ENCODE results near the gene EPN2.

The EPN2 gene

DNA sequence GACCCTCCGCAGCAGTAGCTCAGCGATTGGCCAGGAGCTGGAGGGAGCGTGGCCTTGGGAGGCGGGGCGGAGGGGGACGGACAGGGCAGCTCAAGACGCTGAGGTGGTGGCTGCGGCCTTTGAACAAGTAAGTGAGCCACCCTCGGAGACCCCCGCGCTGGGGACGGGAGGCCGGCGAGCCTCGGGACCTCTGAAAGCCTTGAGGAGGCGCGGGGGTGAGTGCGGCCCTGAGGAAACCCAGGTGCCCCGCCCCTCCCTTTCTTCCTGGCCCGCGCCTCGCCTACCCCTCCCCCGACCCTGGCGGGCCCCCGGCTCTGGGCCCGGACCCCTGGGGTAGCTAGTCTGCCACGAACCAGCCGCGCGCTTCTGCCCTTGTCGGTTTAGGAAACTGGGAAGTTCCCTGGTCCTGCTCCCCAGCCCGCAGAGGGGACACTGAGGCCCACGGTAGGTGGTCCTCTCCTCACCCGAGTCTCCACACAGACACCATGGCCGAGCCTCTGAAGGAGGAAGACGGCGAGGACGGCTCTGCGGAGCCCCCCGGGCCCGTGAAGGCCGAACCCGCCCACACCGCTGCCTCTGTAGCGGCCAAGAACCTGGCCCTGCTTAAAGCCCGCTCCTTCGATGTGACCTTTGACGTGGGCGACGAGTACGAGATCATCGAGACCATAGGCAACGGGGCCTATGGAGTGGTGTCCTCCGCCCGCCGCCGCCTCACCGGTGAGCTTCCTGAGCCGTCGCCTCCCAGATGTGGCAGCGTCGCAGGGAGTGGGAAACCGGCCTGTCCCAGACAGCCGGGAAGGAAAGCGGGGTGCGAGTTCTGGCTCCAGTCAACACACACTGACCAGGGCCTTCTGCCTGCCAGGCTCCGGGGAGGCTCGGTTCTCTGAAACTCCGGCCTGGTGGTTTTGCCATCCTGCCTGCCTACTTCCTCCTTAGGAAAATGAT is 141.5 kb downstream of the EPN2 start, which contains the start of gene MAPK7:
MAPK7 (plus strand) TSS at position 83 of the 945 bp plus-strand sequence; CDS start at position 486, 403 bp downstream.
- peak within 1 kb of the TSS; percentile 91 for H3K4me3 ChIP-seq (ENCODE audit: low read length)
- DNase-seq (ENCODE audit: low read depth), result no peak
- TF ChIP-seq, protein P1, sequence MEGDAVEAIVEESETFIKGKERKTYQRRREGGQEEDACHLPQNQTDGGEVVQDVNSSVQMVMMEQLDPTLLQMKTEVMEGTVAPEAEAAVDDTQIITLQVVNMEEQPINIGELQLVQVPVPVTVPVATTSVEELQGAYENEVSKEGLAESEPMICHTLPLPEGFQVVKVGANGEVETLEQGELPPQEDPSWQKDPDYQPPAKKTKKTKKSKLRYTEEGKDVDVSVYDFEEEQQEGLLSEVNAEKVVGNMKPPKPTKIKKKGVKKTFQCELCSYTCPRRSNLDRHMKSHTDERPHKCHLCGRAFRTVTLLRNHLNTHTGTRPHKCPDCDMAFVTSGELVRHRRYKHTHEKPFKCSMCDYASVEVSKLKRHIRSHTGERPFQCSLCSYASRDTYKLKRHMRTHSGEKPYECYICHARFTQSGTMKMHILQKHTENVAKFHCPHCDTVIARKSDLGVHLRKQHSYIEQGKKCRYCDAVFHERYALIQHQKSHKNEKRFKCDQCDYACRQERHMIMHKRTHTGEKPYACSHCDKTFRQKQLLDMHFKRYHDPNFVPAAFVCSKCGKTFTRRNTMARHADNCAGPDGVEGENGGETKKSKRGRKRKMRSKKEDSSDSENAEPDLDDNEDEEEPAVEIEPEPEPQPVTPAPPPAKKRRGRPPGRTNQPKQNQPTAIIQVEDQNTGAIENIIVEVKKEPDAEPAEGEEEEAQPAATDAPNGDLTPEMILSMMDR (conservative IDR thresholded peaks at IDR 0.05; ENCODE audit: low read depth, low read length), result no peak

DNA sequence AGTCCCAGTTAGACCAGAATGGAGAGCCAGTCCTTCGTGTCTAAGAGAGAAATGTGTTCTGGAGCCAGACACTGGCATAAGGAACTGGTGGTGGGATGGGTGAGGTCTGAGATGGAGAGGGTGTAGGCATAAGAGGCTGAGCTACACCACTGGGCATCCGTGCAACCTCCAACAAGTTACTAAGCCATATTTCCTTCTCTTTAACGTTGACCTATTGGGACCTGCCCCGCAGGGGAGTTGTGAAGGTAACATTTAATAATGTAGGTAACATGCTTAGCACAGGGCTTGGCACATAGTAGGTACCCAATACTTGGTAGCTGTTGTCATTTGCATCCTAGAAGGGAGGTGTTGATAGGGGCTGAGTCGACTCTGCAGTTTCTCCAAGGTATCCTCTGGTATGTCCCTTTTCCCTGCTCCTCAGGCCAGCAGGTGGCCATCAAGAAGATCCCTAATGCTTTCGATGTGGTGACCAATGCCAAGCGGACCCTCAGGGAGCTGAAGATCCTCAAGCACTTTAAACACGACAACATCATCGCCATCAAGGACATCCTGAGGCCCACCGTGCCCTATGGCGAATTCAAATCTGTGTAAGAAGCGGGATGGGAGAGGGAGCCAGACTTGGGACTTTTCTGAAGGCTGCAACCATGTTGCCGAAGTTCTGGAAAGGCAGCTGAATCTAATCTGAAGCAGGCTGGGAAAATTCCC is 142.3 kb downstream of the EPN2 start:
- DNase-seq (ENCODE audit: low read depth), result no peak
- H3K4me3 ChIP-seq (ENCODE audit: low read length), result peak overlapping the region; percentile 86
- TF ChIP-seq, protein P1 (conservative IDR thresholded peaks at IDR 0.05; ENCODE audit: low read depth, low read length), result no peak

GRCh38 chr17:19380481-19381301 is 143.5 kb downstream of the EPN2 start:
- no peak for DNase-seq (ENCODE audit: low read depth)
- H3K4me3 ChIP-seq (ENCODE audit: low read length), result no peak overlapping the region
- TF ChIP-seq, protein P1 (conservative IDR thresholded peaks at IDR 0.05; ENCODE audit: low read depth, low read length), result no peak

DNA sequence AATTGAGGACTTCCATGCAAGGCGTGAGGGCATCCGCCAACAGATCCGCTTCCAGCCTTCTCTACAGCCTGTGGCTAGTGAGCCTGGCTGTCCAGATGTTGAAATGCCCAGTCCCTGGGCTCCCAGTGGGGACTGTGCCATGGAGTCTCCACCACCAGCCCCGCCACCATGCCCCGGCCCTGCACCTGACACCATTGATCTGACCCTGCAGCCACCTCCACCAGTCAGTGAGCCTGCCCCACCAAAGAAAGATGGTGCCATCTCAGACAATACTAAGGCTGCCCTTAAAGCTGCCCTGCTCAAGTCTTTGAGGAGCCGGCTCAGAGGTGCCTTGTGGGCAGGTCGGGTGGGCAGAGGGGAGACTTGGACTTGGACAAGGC is 144.2 kb downstream of the EPN2 start:
- TF ChIP-seq, protein P1 (conservative IDR thresholded peaks at IDR 0.05; ENCODE audit: low read depth, low read length), result no peak
- DNase-seq (ENCODE audit: low read depth), result no peak

GRCh38 chr17:19381741-19382444 is 144.7 kb downstream of the EPN2 start:
- DNase-seq (ENCODE audit: low read depth), result no peak
- TF ChIP-seq, protein P1 (conservative IDR thresholded peaks at IDR 0.05; ENCODE audit: low read depth, low read length), result no peak
- H3K4me3 ChIP-seq (ENCODE audit: low read length), result no peak overlapping the region

More for the DNA sequence above, 144.2 kb downstream of the EPN2 start:
- no peak overlapping the region for H3K4me3 ChIP-seq (ENCODE audit: low read length)
